ENCODE data around the gene PNRC2.
A peak's percentile ranks its signal among the peaks of the same experiment; 100 is the strongest.

The PNRC2 gene, protein sequence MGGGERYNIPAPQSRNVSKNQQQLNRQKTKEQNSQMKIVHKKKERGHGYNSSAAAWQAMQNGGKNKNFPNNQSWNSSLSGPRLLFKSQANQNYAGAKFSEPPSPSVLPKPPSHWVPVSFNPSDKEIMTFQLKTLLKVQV

DNA sequence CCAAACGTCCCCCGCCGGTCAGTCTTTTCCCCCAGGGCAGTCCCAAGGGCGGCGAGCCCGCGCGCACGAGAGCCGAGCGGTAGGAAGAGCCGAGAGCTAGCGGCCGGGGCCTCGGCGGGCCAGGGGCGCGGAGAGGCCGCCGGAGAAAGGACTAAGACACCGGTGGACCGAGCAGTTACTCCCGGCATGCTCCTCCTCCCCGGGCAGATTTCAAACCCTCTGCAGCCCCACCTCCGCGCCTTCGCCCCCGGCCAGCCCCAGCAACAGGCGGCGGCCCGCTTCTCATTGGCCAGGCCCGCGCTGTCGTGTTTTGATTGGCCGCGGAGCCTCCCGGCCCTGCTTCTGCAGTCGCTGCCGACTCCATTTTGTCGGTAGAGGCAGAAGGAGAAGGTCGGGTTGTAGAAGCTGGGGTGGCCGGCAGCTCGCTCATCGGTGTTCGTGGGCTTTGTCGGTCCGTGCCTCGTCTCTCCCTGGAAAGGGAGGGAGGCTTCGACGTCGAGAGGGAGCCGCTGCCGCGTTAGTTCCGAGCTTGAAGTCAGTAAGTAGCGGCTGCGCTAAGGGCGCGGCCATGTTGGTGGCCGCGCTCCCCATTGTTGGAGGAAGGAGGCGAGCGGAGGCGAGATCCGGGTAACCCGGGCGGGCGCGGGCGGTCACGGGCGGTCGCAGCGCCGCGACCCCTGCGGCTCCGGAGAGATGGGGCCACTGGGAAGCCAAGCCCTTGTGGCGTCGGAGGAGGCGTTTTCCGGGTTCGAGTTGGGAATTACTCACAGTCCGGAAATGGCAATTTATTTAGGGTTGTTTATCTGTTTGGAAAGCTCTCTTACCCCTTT is at the start of gene PNRC2:
Gene PNRC2 (plus strand): TSS at position 368 of the 830 bp plus-strand sequence. CDS start 1,630 bp downstream, outside the sequence.
- peak; percentile 93 for DNase-seq

DNA sequence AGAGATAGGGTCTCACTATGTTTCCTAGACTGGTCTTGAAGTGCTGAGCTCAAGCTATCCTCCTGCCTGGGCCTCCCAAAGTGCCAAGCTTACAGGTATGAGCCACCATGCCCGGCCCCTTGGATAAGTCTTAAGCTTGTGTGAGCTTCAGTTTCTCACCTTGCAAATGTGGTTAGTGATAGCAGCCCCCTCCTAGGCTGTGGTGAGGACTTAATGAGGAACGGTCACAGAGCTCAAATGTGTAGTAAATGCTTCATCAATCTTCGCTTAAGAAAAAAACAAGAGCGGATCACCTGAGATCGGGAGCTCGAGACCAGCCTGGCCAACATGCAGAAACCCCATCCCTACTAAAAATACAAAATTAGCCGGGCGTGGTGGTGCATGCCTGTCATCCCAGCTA is 49.5 kb upstream of the PNRC2 start:
- no peak for DNase-seq

DNA sequence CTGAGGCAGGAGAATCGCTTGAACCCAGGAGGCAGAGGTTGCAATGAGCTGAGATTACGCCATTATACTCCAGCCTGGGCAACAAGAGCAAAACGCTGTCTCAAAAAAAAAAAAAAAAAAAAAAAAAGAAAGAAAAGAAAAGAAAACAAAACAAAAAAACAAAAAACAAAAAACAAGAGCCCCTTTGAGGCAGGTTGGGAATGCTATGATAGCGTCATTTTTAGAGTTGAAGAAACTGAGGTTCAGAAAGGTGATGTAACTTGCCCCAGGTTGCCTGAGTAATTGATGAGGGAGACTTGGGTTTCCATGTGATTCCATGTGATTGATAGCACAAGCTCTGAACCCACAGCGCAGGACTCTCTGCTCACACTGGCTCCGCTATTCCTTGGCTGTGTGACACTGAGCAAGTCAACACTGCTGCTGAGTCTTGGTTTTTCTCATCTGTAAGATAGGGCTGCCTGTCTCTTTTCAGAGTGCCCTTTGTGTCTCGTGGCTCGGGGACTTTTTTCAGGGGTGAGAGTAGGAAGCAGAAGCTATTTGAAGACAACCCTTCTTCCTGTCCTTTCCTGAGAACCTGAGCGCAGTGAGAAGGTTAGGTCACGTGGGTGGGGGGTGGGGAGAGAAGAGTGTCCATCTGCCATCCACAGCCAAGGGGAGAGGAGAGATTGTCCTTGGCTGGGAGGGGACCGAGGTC is 48.9 kb upstream of the PNRC2 start:
- DNase-seq, result no peak

DNA sequence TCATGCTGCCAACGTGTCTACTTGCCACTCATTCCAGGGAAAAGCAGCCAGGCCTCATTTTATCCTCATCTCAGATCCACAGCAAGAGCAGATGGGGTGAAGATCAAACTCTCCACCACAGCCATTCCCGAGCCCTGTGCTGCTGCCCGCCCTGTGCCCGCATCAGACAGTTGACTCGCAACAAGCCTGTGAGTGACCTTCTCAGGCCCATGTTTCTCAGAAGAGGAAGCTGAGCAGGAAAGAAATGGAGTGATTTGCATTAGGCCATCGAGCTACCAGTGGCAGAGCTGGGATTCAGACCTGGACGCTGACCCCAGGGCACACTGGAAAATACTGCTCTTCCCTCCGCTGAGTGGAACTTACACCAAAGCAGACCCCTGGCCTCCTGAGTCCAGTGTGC is 47.7 kb upstream of the PNRC2 start:
- DNase-seq, result no peak

DNA sequence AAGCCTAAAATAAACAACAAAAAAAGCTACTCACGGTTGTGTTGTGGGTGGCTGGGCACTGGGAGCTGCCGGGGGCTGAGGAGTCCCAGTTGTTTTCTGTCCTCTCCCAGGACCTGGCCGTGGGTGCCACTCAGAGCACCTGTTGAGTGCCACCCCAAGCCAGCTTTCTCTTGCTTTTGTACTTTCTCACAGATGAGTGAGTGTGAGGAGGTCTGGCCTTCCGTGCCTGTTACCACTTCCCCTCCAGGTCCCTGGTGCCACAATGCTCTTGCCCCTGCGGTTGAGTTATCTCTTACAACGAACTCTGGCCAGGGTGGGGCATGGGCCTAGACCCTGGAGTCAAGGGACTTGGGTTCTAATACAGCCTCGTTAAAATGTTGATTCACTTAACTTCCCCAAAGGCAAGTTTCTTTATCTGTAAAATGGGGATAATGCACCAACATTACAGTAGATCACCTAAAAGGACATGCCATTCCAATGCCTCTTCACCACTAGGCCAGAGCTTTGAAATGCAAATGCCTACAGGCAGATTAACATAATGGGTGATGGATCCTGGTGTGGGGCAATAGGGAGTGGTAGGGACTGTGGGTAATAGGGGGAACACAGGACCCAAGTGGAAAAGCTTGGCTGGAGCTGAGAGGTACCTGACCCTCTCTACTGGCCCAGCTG is 46.3 kb upstream of the PNRC2 start, which contains the start of gene CNR2:
Gene CNR2 (minus strand): TSS at position 151 of the 669 bp plus-strand sequence. CDS start 37,745 bp downstream, outside the sequence.
- peak; percentile 75 for DNase-seq

DNA sequence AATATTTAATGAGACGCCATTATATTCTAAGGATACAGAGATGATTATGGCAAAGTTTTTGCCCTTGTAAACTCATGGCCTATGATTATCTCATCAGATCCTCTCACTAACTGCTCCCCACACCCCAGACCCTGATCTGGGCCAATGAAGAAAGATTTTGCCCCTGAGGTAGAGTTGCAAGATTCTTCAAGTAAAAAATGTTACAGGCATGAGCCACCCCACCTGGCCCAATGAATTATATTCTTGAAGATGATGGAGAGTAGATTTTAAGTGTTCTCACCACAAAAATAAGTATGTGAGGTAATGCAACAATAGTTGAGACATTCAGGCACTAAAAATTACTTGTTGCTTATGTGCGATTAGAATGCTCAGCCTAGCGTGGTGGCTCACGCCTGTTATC is 44.7 kb upstream of the PNRC2 start:
- no peak for DNase-seq

DNA sequence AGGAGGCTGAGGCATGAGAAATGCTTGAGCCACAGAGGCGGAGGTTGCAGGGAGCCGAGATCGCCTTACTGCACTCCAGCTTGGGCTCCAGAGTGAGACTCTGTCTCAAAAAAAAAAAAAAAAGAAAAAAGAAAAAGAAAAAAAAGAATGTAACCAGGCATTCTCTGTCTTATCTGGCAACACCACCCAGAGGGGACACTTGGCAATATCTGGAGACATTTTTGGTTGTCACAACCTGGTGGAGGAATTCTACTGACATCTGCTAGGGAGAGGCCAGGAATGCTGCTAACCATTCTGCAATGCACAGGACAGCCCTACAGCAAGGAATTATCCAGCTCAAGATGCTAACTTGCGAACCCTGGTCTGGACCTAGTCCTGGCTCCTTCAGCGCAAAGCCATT is 44.2 kb upstream of the PNRC2 start:
- no peak for DNase-seq

DNA sequence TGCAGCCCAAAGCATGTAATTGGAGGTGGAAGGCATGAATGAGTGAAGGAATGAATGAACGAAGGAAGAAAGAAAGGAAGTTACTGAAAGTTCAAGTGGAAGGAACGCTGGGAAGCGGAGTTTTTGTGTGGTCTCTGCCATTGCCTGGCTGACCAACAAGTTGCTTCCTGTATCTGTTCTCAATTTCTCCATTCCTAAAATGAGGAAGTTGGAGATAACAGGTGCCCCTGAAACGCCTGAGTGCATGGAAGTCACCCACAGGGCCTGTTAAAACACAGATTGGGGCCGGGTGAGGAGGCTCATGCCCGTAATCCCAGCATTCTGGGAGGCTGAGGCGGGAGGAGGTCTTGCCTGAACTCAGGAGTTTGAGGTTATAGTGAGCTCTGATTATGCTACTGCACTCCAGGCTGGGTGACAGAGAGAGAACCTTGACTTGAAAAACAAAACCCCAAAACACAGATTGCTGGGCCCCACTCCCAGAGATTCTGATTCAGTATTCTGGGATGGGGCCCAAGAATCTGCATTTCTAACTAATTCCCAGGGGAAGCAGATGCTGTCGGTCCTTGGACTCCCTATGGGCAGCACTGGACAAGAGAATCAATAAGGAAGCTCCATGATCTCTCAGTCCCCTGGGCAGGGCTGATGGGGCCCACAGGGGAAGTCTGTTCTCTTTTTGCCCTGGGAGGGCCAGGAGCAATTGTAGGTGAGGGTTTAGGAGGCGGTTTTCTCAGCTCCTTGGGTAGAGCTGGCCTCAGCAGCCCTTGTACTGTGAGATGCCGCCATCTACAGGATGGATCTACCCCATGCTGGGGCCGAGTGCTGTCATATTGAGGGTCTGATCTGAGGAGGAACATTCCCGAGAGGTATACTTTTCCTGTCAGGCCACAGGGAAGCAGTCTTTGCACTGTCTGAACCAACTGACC is 43.2 kb upstream of the PNRC2 start:
- peak; percentile 96 for DNase-seq

DNA sequence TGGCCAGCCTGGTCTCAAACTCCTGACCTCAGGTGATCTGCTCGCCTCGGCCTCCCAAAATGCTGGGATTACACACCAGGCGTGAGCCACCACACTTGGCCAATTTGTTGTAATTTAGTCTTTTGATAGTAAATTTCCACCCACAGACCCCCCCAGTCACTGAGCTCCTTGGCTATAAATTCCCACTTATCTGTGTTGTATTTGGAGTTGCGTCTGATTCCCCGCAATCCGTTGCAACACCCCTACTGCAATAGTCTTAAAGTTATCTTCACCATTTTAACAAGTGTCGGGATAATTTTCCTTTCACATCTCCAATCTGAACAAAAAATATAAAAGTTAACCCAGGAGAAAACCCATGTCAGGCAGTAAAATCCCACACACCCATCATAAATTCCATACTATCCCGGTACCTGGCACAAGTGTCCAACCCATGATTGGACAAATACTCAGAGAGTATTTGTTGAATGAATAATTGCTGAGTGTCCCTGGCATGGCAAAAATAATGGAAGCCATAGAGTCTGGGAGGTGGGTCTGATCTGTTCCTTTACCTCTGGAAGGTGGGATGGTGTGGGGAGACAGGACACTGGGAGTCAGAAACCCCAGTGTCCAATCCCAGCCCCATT is 37.2 kb upstream of the PNRC2 start:
- no peak for DNase-seq

DNA sequence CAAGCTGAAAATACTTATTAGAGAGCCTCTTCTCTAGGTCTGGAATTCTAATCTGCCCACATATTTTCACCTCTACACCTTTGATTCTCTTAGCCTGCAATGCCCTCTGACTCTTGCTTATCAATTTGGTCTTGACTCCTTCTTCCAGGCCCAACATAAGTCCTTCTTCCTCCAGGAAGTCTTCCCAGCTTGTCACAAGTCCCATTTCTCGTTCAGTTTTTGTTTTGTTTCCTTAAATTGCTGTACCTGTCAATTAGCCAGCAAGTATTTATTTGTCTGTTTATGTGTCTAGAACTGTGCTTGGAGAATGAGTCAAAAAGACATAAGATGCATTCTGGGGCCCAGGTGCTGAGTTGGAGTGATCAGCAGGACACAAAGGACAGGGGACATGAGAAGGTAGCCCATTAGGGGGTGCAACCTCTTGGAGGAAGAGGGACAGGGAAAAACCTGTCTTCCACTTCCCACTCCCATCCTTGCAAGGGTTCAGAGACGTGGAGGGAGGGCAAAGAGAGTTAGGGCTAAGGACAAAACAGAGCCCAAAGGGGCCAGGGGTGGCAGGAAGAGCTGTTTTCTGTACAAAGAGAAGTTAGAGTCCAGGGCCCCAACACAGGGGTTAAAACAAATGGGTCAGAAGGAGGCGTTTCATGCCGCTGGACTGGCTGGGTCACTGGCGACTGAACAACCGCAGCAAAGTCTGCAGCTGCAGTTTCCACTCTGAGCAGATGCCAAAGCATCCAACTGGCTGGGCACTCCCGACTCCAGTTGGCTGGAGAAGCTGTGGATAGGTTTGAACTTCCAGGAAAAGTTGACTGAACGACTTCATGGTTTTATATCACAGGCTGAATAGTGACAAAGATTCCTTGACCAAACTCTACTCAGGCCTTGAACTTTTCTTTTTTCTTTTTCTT is 35.8 kb upstream of the PNRC2 start:
- no peak for DNase-seq

DNA sequence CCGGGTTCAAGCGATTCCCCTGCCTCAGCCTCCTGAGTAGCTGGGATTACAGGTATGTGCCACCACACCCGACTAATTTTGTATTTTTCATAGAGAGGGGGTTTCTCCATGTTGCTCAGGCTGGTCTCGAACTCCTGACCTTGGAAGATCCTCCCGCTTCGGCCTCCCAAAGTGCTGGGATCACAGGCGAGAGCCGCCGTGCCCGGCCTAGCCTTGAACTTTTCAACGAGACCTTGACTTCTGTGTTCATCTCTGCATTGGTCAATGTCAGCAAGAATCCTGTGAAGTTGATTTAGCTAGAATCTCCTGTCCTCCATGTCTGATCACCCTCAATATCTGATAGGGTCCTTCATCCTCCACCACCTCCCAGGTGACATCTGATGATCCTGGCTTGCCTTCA is 35.0 kb upstream of the PNRC2 start:
- no peak for DNase-seq

DNA sequence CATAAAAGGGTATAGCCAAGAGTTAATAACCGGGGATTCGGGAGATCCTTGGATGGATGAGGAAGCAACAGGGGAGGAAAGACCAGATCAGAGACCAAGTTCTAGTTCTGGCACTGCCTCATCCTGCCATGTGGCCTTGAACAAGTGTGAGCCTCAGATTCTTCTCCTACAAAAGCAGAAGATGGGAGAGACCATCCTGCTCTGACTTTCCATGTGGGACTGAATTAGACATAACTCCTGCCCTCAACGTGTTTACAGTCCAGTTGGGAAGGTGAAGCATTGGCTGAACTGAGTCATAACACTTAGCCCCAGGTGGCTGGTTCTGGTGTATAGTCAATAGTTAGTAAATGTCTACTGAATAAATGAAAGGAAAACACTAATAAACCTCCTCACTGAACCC is 34.3 kb upstream of the PNRC2 start:
- no peak for DNase-seq

DNA sequence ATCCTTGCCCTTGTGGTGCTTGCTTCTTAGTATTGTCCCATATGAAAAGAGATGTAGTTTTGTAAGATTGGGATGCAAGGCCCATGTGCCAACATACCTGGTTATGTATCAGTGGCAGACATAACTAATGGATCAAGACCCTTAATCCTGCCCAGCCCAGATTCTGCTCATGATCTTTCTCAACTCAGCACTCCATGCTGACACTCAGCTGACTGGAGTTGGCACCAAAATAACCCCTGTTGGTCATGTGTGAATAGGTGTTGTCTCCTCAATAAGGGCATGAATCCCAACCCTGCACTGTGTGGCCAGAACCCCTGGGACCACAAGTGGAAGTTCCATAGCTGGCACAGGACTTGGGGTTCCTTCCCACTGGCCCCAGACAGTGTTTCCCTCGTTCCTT is 32.5 kb upstream of the PNRC2 start:
- no peak for DNase-seq

DNA sequence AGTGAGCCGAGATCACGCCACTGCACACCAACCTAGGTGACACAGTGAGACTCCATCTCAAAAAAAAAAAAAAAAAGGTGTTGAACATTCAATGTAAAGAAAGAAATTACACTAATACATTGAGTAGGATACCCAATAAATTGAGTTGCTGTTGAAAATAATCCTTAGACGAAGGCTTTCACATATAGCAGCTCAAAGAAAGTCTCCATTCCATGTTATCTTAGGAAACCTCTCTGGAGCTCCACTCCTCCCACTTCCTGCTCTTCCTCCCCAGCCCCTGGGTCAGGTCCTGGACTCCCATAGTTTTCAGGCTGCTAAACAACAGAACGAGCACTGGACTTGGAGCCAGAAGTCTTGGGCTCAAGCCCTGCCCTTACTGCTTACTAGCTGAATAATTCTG is 30.8 kb upstream of the PNRC2 start:
- no peak for DNase-seq

DNA sequence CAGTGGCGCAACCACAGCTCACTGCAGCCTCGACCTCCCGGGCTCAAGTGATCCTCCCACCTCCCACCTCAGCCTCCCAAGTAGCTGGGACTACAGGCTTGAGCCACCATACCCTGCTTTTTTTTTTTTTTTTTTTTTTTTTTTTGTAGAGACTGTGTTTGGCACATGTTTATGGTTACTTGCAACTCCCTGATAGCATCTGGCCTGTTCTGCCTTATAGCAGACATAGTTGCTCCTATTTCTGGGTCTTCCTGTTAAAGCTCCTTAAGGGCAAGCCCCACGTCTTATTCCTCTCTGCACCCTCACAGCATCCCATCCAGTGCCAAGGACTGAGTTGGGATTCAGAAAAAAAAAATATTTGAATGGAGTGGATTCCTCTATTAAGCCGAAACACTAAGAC is 29.4 kb upstream of the PNRC2 start:
- DNase-seq, result no peak

DNA sequence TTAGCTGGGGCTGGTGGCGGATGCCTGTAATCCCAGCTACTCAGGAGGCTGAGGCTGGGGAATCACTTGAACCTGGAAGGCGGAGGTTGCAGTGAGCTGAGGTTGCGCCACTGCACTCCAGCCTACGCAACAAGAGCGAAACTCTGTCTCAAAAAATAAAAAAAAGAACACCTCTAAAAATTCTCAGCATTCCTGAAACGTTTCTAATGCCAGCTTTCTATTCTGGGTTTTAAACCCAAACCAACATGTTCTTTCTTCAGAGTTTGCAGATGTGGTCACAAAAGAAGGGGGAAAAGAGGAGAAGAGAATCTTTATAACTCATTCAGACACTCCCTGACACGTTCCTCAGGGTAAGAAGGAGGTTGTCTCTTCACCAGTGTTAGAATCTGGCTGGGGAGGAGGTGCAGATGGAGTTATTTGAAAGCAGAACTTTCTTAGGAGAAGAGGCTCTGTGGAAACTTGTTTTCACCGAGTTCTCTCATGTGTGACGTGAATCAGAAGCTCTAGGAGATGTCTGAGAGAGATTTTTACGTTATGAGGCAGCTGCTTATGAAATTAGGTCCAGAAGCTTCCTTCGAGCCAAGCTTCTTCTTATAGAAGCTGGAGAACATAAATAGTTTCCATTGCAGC is 28.7 kb upstream of the PNRC2 start:
- DNase-seq, result peak; percentile 61

DNA sequence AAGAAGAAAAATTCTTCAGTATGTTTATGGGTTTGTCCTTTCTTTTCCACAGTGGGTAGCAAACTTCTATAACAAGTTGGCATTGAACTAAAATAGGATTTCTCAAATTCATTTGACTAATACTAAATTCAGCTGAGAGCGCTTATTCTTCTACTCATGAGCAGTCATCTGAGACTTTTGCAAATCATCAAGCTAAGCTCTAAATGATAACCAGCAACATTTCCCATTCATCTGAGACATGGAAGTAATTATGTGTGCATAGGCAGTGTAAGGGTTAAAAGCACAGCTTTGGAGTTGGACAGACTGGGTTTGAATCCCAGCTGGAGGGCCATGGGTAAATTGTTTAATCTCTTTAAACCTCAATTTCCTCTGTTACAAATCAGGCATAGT is 28.1 kb upstream of the PNRC2 start:
- DNase-seq, result no peak

DNA sequence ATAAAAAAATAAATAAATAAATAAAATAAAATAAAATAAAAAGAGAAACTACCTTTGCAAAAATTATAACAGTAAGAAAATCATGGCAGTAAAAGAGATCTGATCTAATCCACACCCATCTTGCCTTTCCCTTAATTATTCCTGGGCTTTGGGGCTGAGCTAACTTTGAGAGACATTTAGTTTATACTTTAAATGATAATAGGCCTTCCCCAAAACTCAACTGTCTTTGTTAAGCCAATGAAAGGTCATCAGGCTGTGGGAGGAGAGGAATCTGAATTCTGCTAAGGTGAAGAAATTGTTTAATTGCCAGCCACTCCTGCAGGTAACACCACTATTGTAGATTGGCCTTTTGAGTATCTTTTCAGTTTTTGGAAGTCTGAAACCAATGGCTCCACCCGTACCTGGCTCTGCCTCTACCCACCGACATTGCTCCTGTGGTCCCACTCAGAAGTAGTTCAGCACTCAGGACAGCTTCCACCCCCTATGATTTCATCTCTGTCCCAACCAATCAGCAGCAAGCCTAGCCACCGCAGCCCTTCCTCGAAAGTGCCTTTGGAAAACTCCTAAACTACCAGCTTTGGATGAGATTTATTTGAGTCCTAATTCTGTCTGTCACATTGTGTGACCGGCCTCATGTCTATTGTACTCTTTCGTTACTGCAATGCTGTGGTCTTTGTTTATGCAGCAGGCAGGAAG is 23.0 kb upstream of the PNRC2 start:
- no peak for DNase-seq

DNA sequence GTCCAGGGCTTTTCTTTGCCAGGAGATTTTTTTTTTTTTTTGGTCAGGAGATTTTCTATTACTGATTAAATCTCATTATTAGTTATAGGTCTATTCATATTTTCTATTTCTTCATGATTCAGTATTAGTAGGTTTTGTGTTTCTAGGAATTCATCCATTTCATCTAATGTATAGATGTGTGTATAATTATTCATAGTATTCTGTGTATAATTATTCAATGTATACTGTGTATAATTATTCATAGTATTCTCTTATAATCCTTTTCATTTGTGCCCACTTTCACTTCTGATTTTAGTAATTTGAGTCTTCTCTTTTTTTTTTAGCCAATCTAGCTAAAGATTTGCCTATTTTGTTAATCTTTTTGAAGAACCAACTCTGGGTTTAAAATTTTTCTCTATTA is 12.3 kb upstream of the PNRC2 start:
- no peak for DNase-seq

DNA sequence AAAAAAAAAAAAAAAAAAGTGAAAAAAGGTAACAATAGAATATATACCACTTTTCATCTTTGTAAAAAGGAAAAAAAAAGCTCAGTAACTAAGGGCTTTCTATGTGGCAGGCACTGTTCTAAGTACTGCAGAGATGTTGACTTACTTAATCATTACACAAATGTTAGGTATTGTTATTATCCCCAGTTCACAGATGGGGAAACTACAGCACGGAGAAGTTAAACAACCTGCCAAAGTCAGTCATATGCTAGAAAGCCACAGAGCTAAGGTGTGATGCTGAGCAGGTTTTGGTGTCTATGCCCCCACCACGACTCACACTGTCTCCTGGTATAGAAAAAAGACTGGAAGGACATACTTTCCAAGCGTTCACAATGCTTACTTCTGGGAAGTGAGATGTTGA is 6.6 kb upstream of the PNRC2 start:
- DNase-seq, result no peak

All from MV-4-11 (cell line).